ENCODE measurements around the gene CD164.

The CD164 gene

GRCh38 chr6:109362102-109362884 is 20.0 kb downstream of the CD164 start:
- TF ChIP-seq CTCF (IDR thresholded peaks at IDR 0.05; ENCODE audit: low read depth, low read length): no peak
- DNase-seq (ENCODE audit: extremely low read depth, low read depth): no peak

GRCh38 chr6:109360791-109361190 is 21.5 kb downstream of the CD164 start:
- TF ChIP-seq CTCF (IDR thresholded peaks at IDR 0.05; ENCODE audit: low read depth, low read length): no peak
- DNase-seq (ENCODE audit: extremely low read depth, low read depth): no peak

GRCh38 chr6:109360281-109360680 is 22.0 kb downstream of the CD164 start:
- DNase-seq (ENCODE audit: extremely low read depth, low read depth): no peak
- TF ChIP-seq CTCF (IDR thresholded peaks at IDR 0.05; ENCODE audit: low read depth, low read length): no peak

- DNase-seq (ENCODE audit: extremely low read depth, low read depth): no peak
- TF ChIP-seq CTCF (IDR thresholded peaks at IDR 0.05; ENCODE audit: low read depth, low read length): no peak
Measured at GRCh38 chr6:109359248-109359647, 23.0 kb downstream of the CD164 start.

GRCh38 chr6:109358204-109358603 is 24.1 kb downstream of the CD164 start:
- TF ChIP-seq CTCF (IDR thresholded peaks at IDR 0.05; ENCODE audit: low read depth, low read length): no peak
- no peak for DNase-seq (ENCODE audit: extremely low read depth, low read depth)

GRCh38 chr6:109356237-109356636 is 26.0 kb downstream of the CD164 start:
- TF ChIP-seq CTCF (IDR thresholded peaks at IDR 0.05; ENCODE audit: low read depth, low read length): no peak
- DNase-seq (ENCODE audit: extremely low read depth, low read depth): no peak

GRCh38 chr6:109351231-109352130 is 30.8 kb downstream of the CD164 start:
- TF ChIP-seq CTCF (IDR thresholded peaks at IDR 0.05; ENCODE audit: low read depth, low read length): no peak
- no peak for DNase-seq (ENCODE audit: extremely low read depth, low read depth)
